Stimulated activated CD4-positive, alpha-beta T cell treated with anti-CD3 and anti-CD28 coated beads, TNF-alpha, amount 100 ng/mL, for 24 hours (primary cell): ENCODE data around the gene FIGNL1.
A peak's percentile ranks its signal among the peaks of the same experiment; 100 is the strongest.

Experiments
- DNase-seq, 3 experiments: peaks; one replicate each; pipeline ENCODE4 v3.0.0-alpha.2; 2020; ENCODE audit warnings: low read depth in 3 of 3

FIGNL1 gene

GRCh38 chr7:50449881-50450589 is at the start of gene FIGNL1:
FIGNL1 (minus strand) TSS chr7:50450350; CDS start chr7:50447287, 3,063 bp downstream.
- DNase-seq = peak; percentile 68 to 84 (median 71)

- DNase-seq = no peak
Observed at GRCh38 chr7:50499092-50499491, 48.9 kb upstream of the FIGNL1 start.

GRCh38 chr7:50497968-50498367 is 47.8 kb upstream of the FIGNL1 start:
- no peak for DNase-seq

GRCh38 chr7:50497068-50497642 is 47.0 kb upstream of the FIGNL1 start:
- no peak for DNase-seq

- DNase-seq = no peak
Observed at GRCh38 chr7:50496569-50496968, 46.4 kb upstream of the FIGNL1 start.

- DNase-seq = no peak
Observed at GRCh38 chr7:50495746-50496145, 45.6 kb upstream of the FIGNL1 start.

- no peak for DNase-seq
Observed at GRCh38 chr7:50492770-50493519, 42.8 kb upstream of the FIGNL1 start.

GRCh38 chr7:50491943-50492342 is 41.8 kb upstream of the FIGNL1 start:
- no peak for DNase-seq

GRCh38 chr7:50491209-50491608 is 41.1 kb upstream of the FIGNL1 start:
- no peak for DNase-seq

- DNase-seq = no peak
Observed at GRCh38 chr7:50488379-50488778, 38.2 kb upstream of the FIGNL1 start.

- DNase-seq = no peak
Observed at GRCh38 chr7:50486512-50486911, 36.4 kb upstream of the FIGNL1 start.

- DNase-seq = no peak
Observed at GRCh38 chr7:50481867-50482266, 31.7 kb upstream of the FIGNL1 start.

- no peak for DNase-seq
Observed at GRCh38 chr7:50480797-50481196, 30.6 kb upstream of the FIGNL1 start.

GRCh38 chr7:50479743-50480517 is 29.8 kb upstream of the FIGNL1 start:
- DNase-seq = no peak

GRCh38 chr7:50477640-50478039 is 27.5 kb upstream of the FIGNL1 start:
- DNase-seq = no peak

GRCh38 chr7:50476953-50477625 is 26.9 kb upstream of the FIGNL1 start:
- DNase-seq = no peak

- DNase-seq = no peak
Observed at GRCh38 chr7:50475340-50475739, 25.2 kb upstream of the FIGNL1 start.

- no peak for DNase-seq
Observed at GRCh38 chr7:50474382-50475160, 24.4 kb upstream of the FIGNL1 start.

- DNase-seq = no peak
Observed at GRCh38 chr7:50473531-50473930, 23.4 kb upstream of the FIGNL1 start.

GRCh38 chr7:50472427-50472826 is 22.3 kb upstream of the FIGNL1 start:
- DNase-seq = no peak

GRCh38 chr7:50471970-50472369 is 21.8 kb upstream of the FIGNL1 start:
- DNase-seq = no peak
